Thyroid gland (tissue), 4 donors: ENCODE measurements around the gene SCFD2. TPM values are rescaled to one million over a fixed set of nuclear protein-coding genes. Genes with fewer than 3 reads are reported as not detected.

Source experiments
- DNase-seq, 2 donors: peaks; one replicate each; pipeline ENCODE4 v3.0.0-alpha.2; 2019
- H3K27ac ChIP-seq, 3 donors: fragments of 200-600 bp; sonication (generic); 1 replicate in 2 of 3; 2 replicates in 1 of 3; pipeline ENCODE4 v1.5.1; 2016 to 2019; ENCODE audit warnings: mild to moderate bottlenecking in 1 of 3, moderate library complexity in 1 of 3
- H3K27me3 ChIP-seq: fragments of 200-600 bp; sonication (generic); one replicate; pipeline ENCODE4 v1.5.1; 2019
- H3K36me3 ChIP-seq, 2 donors: fragments of 200-600 bp; sonication (generic); one replicate each; pipeline ENCODE4 v1.5.1; 2016 to 2019
- H3K4me1 ChIP-seq, 2 donors: fragments of 200-600 bp; sonication (generic); one replicate each; pipeline ENCODE4 v1.5.1; 2017 to 2019
- H3K4me3 ChIP-seq, 3 donors: fragments of 200-600 bp; sonication (generic); replicated peaks in 1 of 3; 1 replicate in 2 of 3; 2 replicates in 1 of 3; pipeline ENCODE4 v1.5.1; 2016; ENCODE audit warnings: mild to moderate bottlenecking in 1 of 3
- H3K9me3 ChIP-seq: fragments of 200-600 bp; sonication (generic); one replicate; pipeline ENCODE4 v1.5.1; 2017
- CTCF ChIP-seq, 6 experiments: fragments of 200-600 bp in 3 of 6; fragments of 450-650 bp in 3 of 6; sonication (generic) in 3 of 6; IDR thresholded peaks; one replicate each; pipeline ENCODE4 v1.5.1; 2016 to 2019; ENCODE audit warnings: antibody characterized with exemption in 6 of 6, mild to moderate bottlenecking in 2 of 6, inconsistent platforms in 1 of 6, moderate library complexity in 1 of 6
- POLR2A ChIP-seq, 2 donors: fragments of 450-650 bp; IDR thresholded peaks; one replicate each; pipeline ENCODE4 v1.6.1; 2017; ENCODE audit warnings: antibody characterized with exemption in 2 of 2, mild to moderate bottlenecking in 2 of 2, moderate library complexity in 1 of 2
- WGBS, 2 donors: methylation state at CpG; one replicate each; pipeline ENCODE4 v1.1.5; 2017; 5-methylcytosine and 5-hydroxymethylcytosine counted together
- intact Hi-C: fragments of 100-400 bp; cut with DNase I; formaldehyde crosslinking; loops from one replicate; pipeline ENCODE4 v1.15.1; 2023
- total RNA-seq, 4 donors: library from RNA; depleted of rRNA; stranded (reverse); fragments of >200 nt; gene quantifications; one replicate each; pipeline ENCODE4 v1.2.3, GENCODE V29; 2016

SCFD2 gene
- total RNA-seq, 4 donors from 2014 or later: 10.3 to 32.9 (median 28.2) TPM

DNA sequence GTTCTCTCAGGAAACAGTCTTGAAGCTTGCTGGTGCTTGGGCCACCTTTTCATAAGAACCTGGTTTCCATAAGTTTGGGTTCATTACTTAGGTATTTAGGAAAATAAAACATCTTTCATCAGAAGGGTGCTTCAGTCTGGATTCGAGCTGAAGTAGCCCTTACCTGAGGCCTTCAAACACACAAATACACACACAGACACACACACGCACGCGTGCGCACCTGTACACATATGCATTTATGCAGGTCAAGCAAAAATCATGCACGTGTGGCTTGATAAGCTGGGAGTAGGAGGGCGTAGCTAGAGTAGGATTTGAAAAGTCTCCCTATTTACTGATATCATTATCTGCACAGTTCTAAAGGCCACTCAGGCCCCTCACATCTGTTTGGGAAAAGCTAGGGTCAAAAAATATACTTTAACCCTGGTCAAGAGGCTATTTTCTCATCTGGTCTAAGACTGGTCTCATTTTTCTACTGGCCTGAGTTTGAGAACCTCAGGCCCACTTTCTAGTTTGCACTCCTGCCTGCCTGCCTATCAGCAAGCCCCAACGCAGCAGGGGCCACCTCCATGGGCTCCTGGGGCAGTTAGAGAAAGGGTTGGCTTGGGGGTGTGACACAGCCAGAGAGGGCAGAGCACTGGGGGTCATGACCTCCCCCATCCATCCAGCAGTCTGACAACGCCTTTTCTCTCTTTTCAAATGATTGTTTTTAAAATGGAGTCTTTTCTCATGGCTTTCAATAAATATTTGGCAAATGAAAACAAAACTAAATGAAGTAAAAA, 439.5 kb downstream of the SCFD2 start:
- H3K4me1 ChIP-seq: peaks cover 0 to 5% of the 10 kb centered on the region in 2 donors
- intact Hi-C loops: no loop called here
- WGBS, 2 donors: 91 to 92% methylated on average over 9 of the region's 9 CpGs
- no peak overlapping the region for H3K27ac ChIP-seq
- H3K36me3 ChIP-seq: no peaks in the 10 kb centered on the region
- H3K9me3 ChIP-seq: no peaks in the 10 kb centered on the region
- no peak overlapping the region for H3K4me3 ChIP-seq
- DNase-seq: no peak
- no peaks in the 10 kb centered on the region for H3K27me3 ChIP-seq
- no peak for TF ChIP-seq POLR2A (IDR thresholded peaks at IDR 0.05)
- no peak for TF ChIP-seq CTCF (IDR thresholded peaks at IDR 0.05)

GRCh38 chr4:52925531-52925968, 440.3 kb downstream of the SCFD2 start:
- H3K9me3 ChIP-seq: no peaks in the 10 kb centered on the region
- no peaks in the 10 kb centered on the region for H3K36me3 ChIP-seq
- no peak overlapping the region for H3K27ac ChIP-seq
- H3K4me3 ChIP-seq: no peak overlapping the region
- no peak for DNase-seq
- WGBS, 2 donors: 73 to 78% methylated on average over 3 of the region's 3 CpGs
- H3K27me3 ChIP-seq: no peaks in the 10 kb centered on the region
- intact Hi-C loops: no loop called here
- no peaks in the 10 kb centered on the region for H3K4me1 ChIP-seq
- no peak for TF ChIP-seq CTCF (IDR thresholded peaks at IDR 0.05)
- no peak for TF ChIP-seq POLR2A (IDR thresholded peaks at IDR 0.05)

DNA sequence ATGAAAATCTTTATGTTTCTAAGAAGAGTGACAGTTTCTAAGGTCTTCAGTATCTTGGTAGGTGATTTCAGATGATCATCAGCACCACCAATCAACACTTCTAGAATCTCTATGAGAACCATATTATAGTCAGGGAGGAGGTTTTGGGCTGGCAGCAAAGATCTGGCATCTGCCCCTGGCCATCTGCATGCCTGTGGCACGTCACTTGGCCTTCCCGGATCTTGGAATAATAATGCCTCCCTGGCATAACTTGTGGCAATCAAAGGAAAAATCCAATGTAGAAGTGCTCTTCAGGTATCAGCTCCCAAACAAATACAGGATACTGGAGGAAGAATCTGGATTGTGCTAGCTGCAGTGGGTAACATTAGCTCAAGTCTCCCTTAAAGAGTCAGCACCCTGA, 446.4 kb downstream of the SCFD2 start:
- intact Hi-C loops: no loop called here
- no peaks in the 10 kb centered on the region for H3K9me3 ChIP-seq
- no peaks in the 10 kb centered on the region for H3K4me1 ChIP-seq
- TF ChIP-seq POLR2A (IDR thresholded peaks at IDR 0.05) (no peak), CTCF (IDR thresholded peaks at IDR 0.05) (no peak)
- H3K27ac ChIP-seq: no peak overlapping the region
- no peak for DNase-seq
- no peak overlapping the region for H3K4me3 ChIP-seq
- H3K27me3 ChIP-seq: no peaks in the 10 kb centered on the region
- WGBS, 2 donors: 94 to 100% methylated on average over 2 of the region's 2 CpGs
- H3K36me3 ChIP-seq: no peaks in the 10 kb centered on the region

DNA sequence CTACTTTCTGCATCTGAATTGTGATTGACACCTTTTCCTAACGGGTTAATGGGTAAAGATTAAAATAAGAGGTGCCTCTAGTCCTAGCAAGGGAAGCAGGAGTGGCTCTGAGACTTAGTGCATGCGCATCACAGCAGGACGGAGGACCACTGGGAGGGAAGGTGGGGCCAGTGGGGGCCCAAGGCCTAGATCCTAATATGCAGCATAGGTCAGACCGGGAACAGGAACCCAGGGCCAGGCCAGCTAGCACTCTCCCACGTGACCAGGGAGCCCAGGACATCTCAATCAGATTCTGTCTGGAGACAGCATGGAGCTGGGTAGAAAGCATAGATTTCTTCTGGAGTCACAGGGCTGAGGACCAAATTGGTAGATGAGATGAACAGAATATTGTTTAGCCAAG, 448.0 kb downstream of the SCFD2 start:
- no peaks in the 10 kb centered on the region for H3K36me3 ChIP-seq
- no peak for DNase-seq
- H3K4me3 ChIP-seq: no peak overlapping the region
- no peak for TF ChIP-seq CTCF (IDR thresholded peaks at IDR 0.05)
- TF ChIP-seq POLR2A (IDR thresholded peaks at IDR 0.05): no peak
- no peaks in the 10 kb centered on the region for H3K27me3 ChIP-seq
- no peaks in the 10 kb centered on the region for H3K9me3 ChIP-seq
- 93 to 100% methylated on average over 5 of the region's 5 CpGs for WGBS, 2 donors
- intact Hi-C loops: no loop called here
- H3K27ac ChIP-seq: no peak overlapping the region
- H3K4me1 ChIP-seq: no peaks in the 10 kb centered on the region

DNA sequence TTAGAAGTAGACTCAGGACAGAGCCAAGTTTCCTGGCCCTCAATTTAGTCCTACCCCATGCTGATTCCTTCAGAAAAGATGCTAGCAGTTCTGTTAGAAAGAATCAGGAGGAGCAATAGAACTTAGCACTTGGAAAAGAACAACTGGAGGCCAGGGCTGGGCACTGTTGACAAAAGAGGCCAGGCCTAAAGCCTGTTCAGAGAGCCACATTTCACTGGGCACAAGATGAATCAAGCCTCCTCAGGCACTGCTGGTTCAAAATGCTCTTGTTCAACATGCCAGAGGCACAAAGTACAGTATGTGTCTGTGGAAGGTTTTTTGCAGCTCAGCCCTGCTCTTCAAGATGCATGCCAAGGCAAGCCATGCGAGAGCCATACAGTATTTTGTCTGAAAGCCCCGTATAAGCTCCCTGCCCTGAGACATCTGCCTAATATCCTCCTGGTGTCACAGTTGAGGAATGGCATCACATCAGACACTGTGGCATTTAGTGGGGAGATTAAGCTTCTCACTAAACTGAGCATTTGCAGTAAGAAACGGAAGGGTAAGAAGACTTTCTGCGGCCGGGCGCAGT, 450.0 kb downstream of the SCFD2 start:
- Histone ChIP-seq H3K4me1 (peaks cover 0 to 3% of the 10 kb centered on the region in 2 donors), H3K27ac (no peak overlapping the region), H3K9me3 (no peaks in the 10 kb centered on the region), H3K4me3 (no peak overlapping the region), H3K36me3 (no peaks in the 10 kb centered on the region), H3K27me3 (no peaks in the 10 kb centered on the region)
- DNase-seq: no peak
- 92 to 94% methylated on average over 6 of the region's 6 CpGs for WGBS, 2 donors
- TF ChIP-seq POLR2A (IDR thresholded peaks at IDR 0.05): no peak
- TF ChIP-seq CTCF (IDR thresholded peaks at IDR 0.05): no peak
- intact Hi-C loops: no loop called here
